H9 (cell line): Measurements from ENCODE around the gene LRRC45. TPM values are rescaled to one million over a fixed set of nuclear protein-coding genes. Genes with fewer than 3 reads are reported as not detected.
A peak's percentile ranks its signal among the peaks of the same experiment; 100 is the strongest.

Experiments
- DNase-seq: peaks from one replicate; pipeline ENCODE4 v3.0.0-alpha.2; 2017
- H2AFZ ChIP-seq: one replicate; pipeline ENCODE4 v1.6.1; 2013; ENCODE audit warnings: mild to moderate bottlenecking, low read length, control low read depth, moderate library complexity
- H2AK5ac ChIP-seq: 2 replicates; pipeline ENCODE4 v1.6.1; 2013; ENCODE audit warnings: low read length, control low read depth, mixed read lengths; ENCODE audit not compliant: insufficient read length
- H2BK120ac ChIP-seq: one replicate; pipeline ENCODE4 v1.6.1; 2013; ENCODE audit warnings: low read depth, mild to moderate bottlenecking, low read length, control low read depth, inconsistent platforms; ENCODE audit not compliant: poor library complexity, severe bottlenecking
- H2BK12ac ChIP-seq: 2 replicates; pipeline ENCODE4 v1.6.1; 2013; ENCODE audit warnings: low read length, control low read depth, mixed read lengths, low read depth; ENCODE audit not compliant: insufficient read length
- H2BK15ac ChIP-seq: 2 replicates; pipeline ENCODE4 v1.6.1; 2013; ENCODE audit warnings: low read depth, low read length, control low read depth
- H2BK20ac ChIP-seq: one replicate; pipeline ENCODE4 v1.6.1; 2013; ENCODE audit warnings: low read depth, mild to moderate bottlenecking, low read length, control low read depth, inconsistent platforms; ENCODE audit not compliant: poor library complexity, severe bottlenecking
- H2BK5ac ChIP-seq: 2 replicates; pipeline ENCODE4 v1.6.1; 2013; ENCODE audit warnings: low read length, control low read depth, mixed read lengths; ENCODE audit not compliant: insufficient read length
- H3K14ac ChIP-seq: 2 replicates; pipeline ENCODE4 v1.6.1; 2013; ENCODE audit warnings: low read length, control low read depth; ENCODE audit not compliant: insufficient read depth
- H3K18ac ChIP-seq: 2 replicates; pipeline ENCODE4 v1.6.1; 2013; ENCODE audit warnings: low read depth, mild to moderate bottlenecking, mixed read lengths, low read length, control low read depth; ENCODE audit not compliant: insufficient read length
- H3K23ac ChIP-seq: 2 replicates; pipeline ENCODE4 v1.6.1; 2013; ENCODE audit warnings: low read length, control low read depth, mixed read lengths, low read depth; ENCODE audit not compliant: insufficient read length
- H3K23me2 ChIP-seq: 2 replicates; pipeline ENCODE4 v1.6.1; 2013; ENCODE audit warnings: low read depth, mild to moderate bottlenecking, mixed read lengths, low read length, control low read depth; ENCODE audit not compliant: insufficient read length, poor library complexity, severe bottlenecking
- H3K27ac ChIP-seq: 2 replicates; pipeline ENCODE4 v1.5.1; 2013; ENCODE audit warnings: low read length, control low read depth, mixed read lengths, low read depth; ENCODE audit not compliant: insufficient read length
- H3K27me3 ChIP-seq: 2 replicates; pipeline ENCODE4 v1.6.1; 2013; ENCODE audit warnings: low read length, control low read depth, inconsistent platforms; ENCODE audit not compliant: insufficient read depth
- H3K4ac ChIP-seq: 2 replicates; pipeline ENCODE4 v1.6.1; 2013; ENCODE audit warnings: low read depth, mild to moderate bottlenecking, control low read depth, inconsistent platforms, low read length, moderate library complexity
- H3K4me1 ChIP-seq: 2 replicates; pipeline ENCODE4 v1.6.1; 2013; ENCODE audit warnings: low read length, control low read depth, inconsistent platforms; ENCODE audit not compliant: insufficient read depth
- H3K4me2 ChIP-seq: 2 replicates; pipeline ENCODE4 v1.6.1; 2013; ENCODE audit warnings: low read length, control low read depth, mixed read lengths; ENCODE audit not compliant: insufficient read length, insufficient read depth
- H3K56ac ChIP-seq: 2 replicates; pipeline ENCODE4 v1.6.1; 2013; ENCODE audit warnings: low read depth, mild to moderate bottlenecking, mixed read lengths, low read length, control low read depth; ENCODE audit not compliant: insufficient read length
- H3K79me1 ChIP-seq: 2 replicates; pipeline ENCODE4 v1.6.1; 2013; ENCODE audit warnings: low read depth, mild to moderate bottlenecking, moderate library complexity, low read length, control low read depth, inconsistent platforms; ENCODE audit not compliant: insufficient read depth, poor library complexity, severe bottlenecking
- H3K79me2 ChIP-seq: 2 replicates; pipeline ENCODE4 v1.6.1; 2013; ENCODE audit warnings: low read length, control low read depth, inconsistent platforms; ENCODE audit not compliant: insufficient read depth
- H3K9ac ChIP-seq: 2 replicates; pipeline ENCODE4 v1.6.1; 2013; ENCODE audit warnings: low read length, control low read depth, mixed read lengths; ENCODE audit not compliant: insufficient read length; ENCODE audit errors: extremely low read depth
- H3K9me3 ChIP-seq: one replicate; pipeline ENCODE4 v1.6.1; 2013; ENCODE audit warnings: low read depth, low read length, inconsistent platforms; ENCODE audit not compliant: control insufficient read depth
- H3T11ph ChIP-seq: one replicate; pipeline ENCODE4 v1.6.1; 2013; ENCODE audit warnings: mild to moderate bottlenecking, low read length, control low read depth, inconsistent platforms
- H4K20me1 ChIP-seq: one replicate; pipeline ENCODE4 v1.6.1; 2013; ENCODE audit not compliant: control insufficient read depth, insufficient read length, insufficient read depth
- H4K5ac ChIP-seq: 2 replicates; pipeline ENCODE4 v1.6.1; 2013; ENCODE audit warnings: low read depth, mild to moderate bottlenecking, mixed read lengths, low read length, control low read depth; ENCODE audit not compliant: insufficient read length
- H4K8ac ChIP-seq: replicated peaks from 2 replicates; pipeline ENCODE4 v1.6.1; 2013; ENCODE audit warnings: low read length, control low read depth, mixed read lengths, low read depth; ENCODE audit not compliant: insufficient read length
- H4K91ac ChIP-seq: 2 replicates; pipeline ENCODE4 v1.6.1; 2013; ENCODE audit warnings: low read depth, mild to moderate bottlenecking, moderate library complexity, mixed read lengths, low read length, control low read depth; ENCODE audit not compliant: insufficient read length
- H3K27ac Mint-ChIP-seq, 3 experiments: 2 replicates in 2 of 3; 3 replicates in 1 of 3; pipeline ENCODE4 v1.8.0; 2020 to 2021; ENCODE audit warnings: mixed read lengths in 3 of 3, mild to moderate bottlenecking in 1 of 3, moderate library complexity in 1 of 3
- H3K27me3 Mint-ChIP-seq: 2 replicates; pipeline ENCODE4 v1.8.0; 2021; ENCODE audit warnings: low read depth, mild to moderate bottlenecking, moderate library complexity, mixed read lengths
- H3K36me3 Mint-ChIP-seq, 3 experiments: 2 replicates in 2 of 3; 3 replicates in 1 of 3; pipeline ENCODE4 v1.8.0; 2020 to 2021; ENCODE audit warnings: low read depth in 3 of 3, mixed read lengths in 3 of 3; ENCODE audit not compliant: insufficient read depth in 1 of 3
- H3K4me1 Mint-ChIP-seq, 2 experiments: 2 replicates each; pipeline ENCODE4 v1.8.0; 2020; ENCODE audit warnings: mixed read lengths in 2 of 2
- H3K4me3 Mint-ChIP-seq, 2 experiments: 2 replicates in 1 of 2; 3 replicates in 1 of 2; pipeline ENCODE4 v1.8.0; 2020 to 2021; ENCODE audit warnings: mild to moderate bottlenecking in 2 of 2, mixed read lengths in 2 of 2, moderate library complexity in 1 of 2
- H3K9me3 Mint-ChIP-seq, 2 experiments: 2 replicates in 1 of 2; 3 replicates in 1 of 2; pipeline ENCODE4 v1.8.0; 2020; ENCODE audit warnings: mild to moderate bottlenecking in 2 of 2, mixed read lengths in 2 of 2, moderate library complexity in 1 of 2
- WGBS: extraction: QIAGEN DNeasy Blood & Tissue Kit; methylation state at CpG from one replicate; pipeline ENCODE4 v1.1.7; 2013; ENCODE audit warnings: missing lambda C conversion rate, low lambda C conversion rate, mixed read lengths; ENCODE audit not compliant: insufficient read length; ENCODE audit errors: extremely low coverage; 5-methylcytosine and 5-hydroxymethylcytosine counted together
- total RNA-seq: library from RNA; stranded (reverse); gene quantifications from 2 replicates; pipeline ENCODE4 v1.2.1, GENCODE V29; 2021
- TF ChIP-seq, protein P1 (sequence below): fragments of 200-600 bp; sonication (generic); conservative IDR thresholded peaks from 3 replicates; pipeline ENCODE4 v1.8.0; 2021; ENCODE audit warnings: antibody characterized with exemption, mild to moderate bottlenecking

Gene LRRC45
- total RNA-seq, 1 experiment from 2014 or later: 28.7 TPM

DNA sequence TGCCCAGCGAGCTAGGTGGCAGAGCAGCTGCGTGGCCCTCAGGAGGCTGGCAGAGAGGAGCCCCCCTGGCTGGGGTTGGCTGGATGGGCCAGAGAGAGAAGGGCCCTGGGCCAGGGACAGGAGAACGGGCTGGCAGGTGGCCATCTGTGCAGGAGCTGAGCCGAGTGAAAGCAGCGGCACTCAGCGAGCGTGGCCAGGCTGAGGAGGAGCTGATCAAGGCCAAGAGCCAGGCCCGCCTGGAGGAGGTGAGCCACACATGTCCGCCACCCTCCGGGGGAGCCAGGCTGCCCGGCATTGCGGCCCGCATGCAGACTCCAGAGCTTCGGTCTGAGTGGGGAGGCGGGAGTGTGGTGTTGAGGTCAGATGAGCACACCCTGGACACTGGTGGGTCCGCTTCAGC, 6.3 kb downstream of the LRRC45 start:
- Histone ChIP-seq H2AK5ac (no peak overlapping the region), H4K20me1 (no peaks in the 10 kb centered on the region), H3K79me1 (no peaks in the 10 kb centered on the region), H3K4me1 (no peaks in the 10 kb centered on the region), H2BK5ac (no peak overlapping the region), H2BK15ac (no peak overlapping the region), H2BK12ac (no peak overlapping the region), H3K27me3 (no peaks in the 10 kb centered on the region), H4K91ac (no peak overlapping the region), H3K4me2 (no peak overlapping the region), H4K5ac (no peak overlapping the region), H3K27ac (no peak overlapping the region), H2BK120ac (no peak overlapping the region), H2AFZ (no peak overlapping the region), H3K23me2 (peaks cover 8% of the 10 kb centered on the region), H2BK20ac (no peak overlapping the region), H4K8ac (no peak overlapping the region), H3K9me3 (no peaks in the 10 kb centered on the region), H3T11ph (no peak overlapping the region), H3K56ac (no peak overlapping the region), H3K23ac (no peak overlapping the region), H3K18ac (no peak overlapping the region), H3K79me2 (no peaks in the 10 kb centered on the region), H3K9ac (no peak overlapping the region), H3K4ac (no peak overlapping the region), H3K14ac (no peak overlapping the region; the same call in 1 of the 2 replicates)
- DNase-seq: no peak
- H3K4me1 Mint-ChIP-seq: peaks cover 2 to 13% of the 10 kb centered on the region in 2 experiments; a peak in 3 of 4 replicates
- peaks cover 0 to 2% of the 10 kb centered on the region in 2 experiments; a peak in 1 of 5 replicates for H3K9me3 Mint-ChIP-seq
- TF ChIP-seq, protein P1, sequence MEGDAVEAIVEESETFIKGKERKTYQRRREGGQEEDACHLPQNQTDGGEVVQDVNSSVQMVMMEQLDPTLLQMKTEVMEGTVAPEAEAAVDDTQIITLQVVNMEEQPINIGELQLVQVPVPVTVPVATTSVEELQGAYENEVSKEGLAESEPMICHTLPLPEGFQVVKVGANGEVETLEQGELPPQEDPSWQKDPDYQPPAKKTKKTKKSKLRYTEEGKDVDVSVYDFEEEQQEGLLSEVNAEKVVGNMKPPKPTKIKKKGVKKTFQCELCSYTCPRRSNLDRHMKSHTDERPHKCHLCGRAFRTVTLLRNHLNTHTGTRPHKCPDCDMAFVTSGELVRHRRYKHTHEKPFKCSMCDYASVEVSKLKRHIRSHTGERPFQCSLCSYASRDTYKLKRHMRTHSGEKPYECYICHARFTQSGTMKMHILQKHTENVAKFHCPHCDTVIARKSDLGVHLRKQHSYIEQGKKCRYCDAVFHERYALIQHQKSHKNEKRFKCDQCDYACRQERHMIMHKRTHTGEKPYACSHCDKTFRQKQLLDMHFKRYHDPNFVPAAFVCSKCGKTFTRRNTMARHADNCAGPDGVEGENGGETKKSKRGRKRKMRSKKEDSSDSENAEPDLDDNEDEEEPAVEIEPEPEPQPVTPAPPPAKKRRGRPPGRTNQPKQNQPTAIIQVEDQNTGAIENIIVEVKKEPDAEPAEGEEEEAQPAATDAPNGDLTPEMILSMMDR: no peak
- H3K36me3 Mint-ChIP-seq: peaks cover 3 to 19% (median 10%) of the 10 kb centered on the region in 3 experiments; a peak in 6 of 7 replicates
- WGBS: no CpG with 5 or more reads among the region's 16 CpGs
- peak overlapping the region in 1 of 3 experiments; percentile 78; a peak in 1 of 7 replicates for H3K27ac Mint-ChIP-seq
- peak overlapping the region in 1 of 2 experiments; percentile 70; a peak in 4 of 5 replicates for H3K4me3 Mint-ChIP-seq
- no peaks in the 10 kb centered on the region; the same call in none of the 2 replicates for H3K27me3 Mint-ChIP-seq
